ENCODE measurements around the gene CEP72.

GRCh38 chr5:584216-584615 lies 27.9 kb upstream of the CEP72 start:
- TF ChIP-seq POLR2A (IDR thresholded peaks at IDR 0.05): no peak
- TF ChIP-seq CTCF (IDR thresholded peaks at IDR 0.05): no peak
- TF ChIP-seq EP300 (IDR thresholded peaks at IDR 0.05): no peak
